OCI-LY3 (cell line): ENCODE data around the gene BCAR1.

Experiments used
- H2AFZ ChIP-seq: fragments of 200-600, 300-600 bp; shearing (Covaris generic); 2 replicates; pipeline ENCODE4 v1.6.0; 2014; ENCODE audit warnings: antibody characterized with exemption, low read depth, low read length
- H3K27ac ChIP-seq: fragments of 200-600, 300-600 bp; sonication (generic); 2 replicates; pipeline ENCODE4 v1.5.1; 2014; ENCODE audit warnings: mild to moderate bottlenecking, low read length, moderate library complexity, mixed read lengths
- H3K27me3 ChIP-seq: fragments of 200-600, 300-600 bp; sonication (generic); 2 replicates; pipeline ENCODE4 v1.6.1; 2014; ENCODE audit warnings: low read depth, low read length, mixed read lengths
- H3K36me3 ChIP-seq: fragments of 200-600, 300-600 bp; sonication (generic); replicated peaks from 2 replicates; pipeline ENCODE3; 2014; ENCODE audit warnings: low read depth, low read length, mixed read lengths
- H3K4me1 ChIP-seq: fragments of 300-600, 200-600 bp; sonication (generic); 2 replicates; pipeline ENCODE4 v1.6.1; 2014; ENCODE audit warnings: low read length, mixed read lengths
- H3K4me2 ChIP-seq: fragments of 200-600, 300-600 bp; sonication (generic); 2 replicates; pipeline ENCODE4 v1.6.1; 2014; ENCODE audit warnings: low read length, mixed read lengths
- H3K4me3 ChIP-seq: fragments of 300-600, 200-600 bp; sonication (generic); 2 replicates; pipeline ENCODE4 v1.5.1; 2014; ENCODE audit warnings: antibody characterized with exemption, mild to moderate bottlenecking, low read length, moderate library complexity
- H3K79me2 ChIP-seq: fragments of 300-600, 200-600 bp; shearing (Covaris generic); 2 replicates; pipeline ENCODE4 v1.6.1; 2014; ENCODE audit warnings: mild to moderate bottlenecking, low read length, mixed read lengths
- H3K9ac ChIP-seq: fragments of 300-600, 200-600 bp; shearing (Covaris generic); 2 replicates; pipeline ENCODE4 v1.6.0; 2014; ENCODE audit warnings: mild to moderate bottlenecking, low read length, moderate library complexity
- H3K9me3 ChIP-seq: fragments of 200-600, 300-600 bp; shearing (Covaris generic); 2 replicates; pipeline ENCODE4 v1.6.1; 2014; ENCODE audit warnings: low read length, mixed read lengths; ENCODE audit not compliant: insufficient read depth
- H4K20me1 ChIP-seq: fragments of 200-600, 300-600 bp; sonication (generic); 2 replicates; pipeline ENCODE4 v1.6.1; 2016; ENCODE audit warnings: low read length, mixed read lengths; ENCODE audit not compliant: insufficient read depth
- CTCF ChIP-seq: fragments of 200-600, 300-600 bp; sonication (generic); IDR thresholded peaks from 2 replicates; pipeline ENCODE4 v1.5.1; 2014; ENCODE audit warnings: antibody characterized with exemption, low read length, low read depth
- EZH2phosphoT487 ChIP-seq: fragments of 200-600 bp; shearing (Covaris generic); IDR thresholded peaks from 2 replicates; pipeline ENCODE4 v1.6.1; 2018; ENCODE audit warnings: antibody characterized with exemption, mixed run types, low read depth

The BCAR1 gene

GRCh38 chr16:75238853-75239541 lies 12.4 kb downstream of the BCAR1 start:
- H3K4me1 ChIP-seq: no peaks in the 10 kb centered on the region; the same call in 1 of the 2 replicates
- H2AFZ ChIP-seq: no peak overlapping the region
- H3K4me3 ChIP-seq: no peak overlapping the region
- H3K36me3 ChIP-seq: no peaks in the 10 kb centered on the region
- H3K27me3 ChIP-seq: no peaks in the 10 kb centered on the region
- no peaks in the 10 kb centered on the region for H3K9me3 ChIP-seq
- no peaks in the 10 kb centered on the region for H3K79me2 ChIP-seq
- TF ChIP-seq CTCF: no peak
- no peak for TF ChIP-seq EZH2phosphoT487
- no peak overlapping the region for H3K9ac ChIP-seq
- H4K20me1 ChIP-seq: peaks cover 3% of the 10 kb centered on the region; the same call in 1 of the 2 replicates
- H3K4me2 ChIP-seq: no peak overlapping the region
- H3K27ac ChIP-seq: no peak overlapping the region

- Histone ChIP-seq H3K27ac (no peak overlapping the region), H3K36me3 (no peaks in the 10 kb centered on the region), H3K9ac (no peak overlapping the region), H2AFZ (no peak overlapping the region), H3K4me1 (no peaks in the 10 kb centered on the region), H3K79me2 (no peaks in the 10 kb centered on the region), H3K4me2 (no peak overlapping the region), H3K9me3 (no peaks in the 10 kb centered on the region), H3K4me3 (no peak overlapping the region), H4K20me1 (peaks cover 3% of the 10 kb centered on the region; the same call in 1 of the 2 replicates), H3K27me3 (no peaks in the 10 kb centered on the region)
- TF ChIP-seq EZH2phosphoT487 (no peak), CTCF (no peak)
Measured at GRCh38 chr16:75238132-75238852, 13.1 kb downstream of the BCAR1 start.

GRCh38 chr16:75237398-75238131 lies 13.9 kb downstream of the BCAR1 start:
- H3K27me3 ChIP-seq: no peaks in the 10 kb centered on the region
- no peak overlapping the region for H3K4me2 ChIP-seq
- no peak overlapping the region for H2AFZ ChIP-seq
- no peak overlapping the region for H3K9ac ChIP-seq
- no peak overlapping the region for H3K27ac ChIP-seq
- no peaks in the 10 kb centered on the region for H3K9me3 ChIP-seq
- H4K20me1 ChIP-seq: peaks cover 3% of the 10 kb centered on the region; the same call in 1 of the 2 replicates
- H3K4me1 ChIP-seq: no peaks in the 10 kb centered on the region
- H3K4me3 ChIP-seq: no peak overlapping the region
- no peaks in the 10 kb centered on the region for H3K79me2 ChIP-seq
- H3K36me3 ChIP-seq: no peaks in the 10 kb centered on the region
- TF ChIP-seq EZH2phosphoT487 (no peak), CTCF (no peak)
